HUDEP-2 (cell line): ENCODE results near the gene CTNNA2.
"Not testable (repeated sequence)": the region's sequence is repeated elsewhere in the genome, so short reads cannot be mapped to it uniquely, and the experiment has no call there.

Experiments used
- DNase-seq, 76 experiments: peaks; one replicate each; lab custom pipeline; 2025; ENCODE audit not compliant: unreplicated experiment in 76 of 76; lab: John Stamatoyannopoulos, UW

The CTNNA2 gene

GRCh38 chr2:80167284-80167808 is 654.5 kb downstream of the CTNNA2 start:
- DNase-seq, result no peak

- DNase-seq, result no peak
Observed at GRCh38 chr2:80168037-80168436, 655.2 kb downstream of the CTNNA2 start.

- no peak for DNase-seq
Observed at GRCh38 chr2:80168801-80169200, 656.0 kb downstream of the CTNNA2 start.

- no peak for DNase-seq
Observed at GRCh38 chr2:80169811-80170594, 657.2 kb downstream of the CTNNA2 start.

- no peak for DNase-seq
Observed at GRCh38 chr2:80185091-80185490, 672.2 kb downstream of the CTNNA2 start.

GRCh38 chr2:80186262-80186661 is 673.4 kb downstream of the CTNNA2 start:
- DNase-seq, result no peak

GRCh38 chr2:80187156-80187555 is 674.3 kb downstream of the CTNNA2 start:
- no peak for DNase-seq

GRCh38 chr2:80190166-80190565 is 677.3 kb downstream of the CTNNA2 start:
- no peak for DNase-seq

- DNase-seq, result no peak
Observed at GRCh38 chr2:80193566-80193965, 680.7 kb downstream of the CTNNA2 start.

GRCh38 chr2:80195034-80195433 is 682.2 kb downstream of the CTNNA2 start:
- no peak for DNase-seq

- DNase-seq, result no peak
Observed at GRCh38 chr2:80198042-80198441, 685.2 kb downstream of the CTNNA2 start.

GRCh38 chr2:80199504-80199903 is 686.7 kb downstream of the CTNNA2 start:
- DNase-seq, result no peak

GRCh38 chr2:80203929-80204328 is 691.1 kb downstream of the CTNNA2 start:
- not testable (repeated sequence) for DNase-seq

- no peak for DNase-seq
Observed at GRCh38 chr2:80205498-80205897, 692.6 kb downstream of the CTNNA2 start.

GRCh38 chr2:80209458-80209857 is 696.6 kb downstream of the CTNNA2 start:
- no peak for DNase-seq

- DNase-seq, result no peak
Observed at GRCh38 chr2:80217446-80217845, 704.6 kb downstream of the CTNNA2 start.

- no peak for DNase-seq
Observed at GRCh38 chr2:80222644-80223043, 709.8 kb downstream of the CTNNA2 start.

GRCh38 chr2:80231421-80231820 is 718.6 kb downstream of the CTNNA2 start:
- DNase-seq, result no peak

- no peak for DNase-seq
Observed at GRCh38 chr2:80233333-80233732, 720.5 kb downstream of the CTNNA2 start.

- peak in 18 of 76 experiments; percentile 1 to 38 (median 10) for DNase-seq
Observed at GRCh38 chr2:80238692-80239469, 726.0 kb downstream of the CTNNA2 start.

- no peak for DNase-seq
Observed at GRCh38 chr2:80242355-80242910, 729.6 kb downstream of the CTNNA2 start.
